RWPE1 (cell line): Measurements from ENCODE around the gene PPP2CA.
A peak's percentile ranks its signal among the peaks of the same experiment; 100 is the strongest.

ENCODE experiments used
- CTCF ChIA-PET: fragments of 350-600 bp; sonication (Branson Sonifier 250); formaldehyde crosslinking; extraction: SDS; loops from one replicate; lab custom pipeline; 2021; lab: Yijun Ruan, JAX
- POLR2A ChIA-PET: fragments of 400-600 bp; formaldehyde crosslinking; extraction: SDS; loops from one replicate; lab custom pipeline; 2020; ENCODE audit warnings: antibody characterized with exemption; ENCODE audit not compliant: low non-redundant PET; lab: Yijun Ruan, JAX
- DNase-seq: peaks from one replicate; pipeline ENCODE4 v3.0.0; 2012; ENCODE audit warnings: low spot score
- H3K27ac ChIP-seq: fragments of 450-650 bp; 2 replicates; pipeline ENCODE4 v1.5.1; 2017
- CTCF ChIP-seq: fragments of 450-650 bp; conservative IDR thresholded peaks from 2 replicates; pipeline ENCODE4 v1.5.1; 2017; ENCODE audit warnings: low read depth, mild to moderate bottlenecking

Gene PPP2CA

DNA sequence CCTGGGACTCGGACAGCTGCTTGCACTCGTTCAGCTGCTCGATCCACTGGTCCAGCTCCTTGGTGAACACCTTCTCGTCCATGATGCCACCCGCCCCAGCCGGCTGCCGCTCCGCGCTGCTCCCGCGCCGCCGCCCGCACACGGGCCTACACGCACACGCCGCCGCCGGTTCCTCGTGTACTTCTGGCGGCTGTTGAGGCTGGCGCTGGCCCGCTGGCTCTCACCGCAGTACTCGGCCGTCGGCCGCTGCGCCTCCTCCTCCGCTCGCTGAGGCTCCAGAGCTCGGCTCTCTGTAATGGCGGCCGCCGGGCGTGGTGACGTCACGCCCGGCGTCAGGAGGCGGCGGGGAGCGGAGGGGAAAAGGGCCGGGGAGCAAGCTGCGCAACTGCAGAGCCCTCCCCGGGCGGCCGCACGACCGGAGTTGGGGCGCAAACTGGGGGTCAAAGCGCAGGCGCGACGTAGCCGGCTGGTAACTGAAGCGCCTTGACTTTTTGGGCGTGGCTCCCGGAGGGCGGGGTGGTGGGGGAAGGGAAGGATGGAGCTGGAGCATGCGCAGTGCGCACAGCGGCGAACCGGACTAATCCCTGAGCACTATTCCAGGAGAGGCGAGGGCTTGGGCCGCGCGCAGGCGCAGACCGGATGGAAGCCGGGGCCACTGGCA, at the start of gene PPP2CA:
TSS of gene PPP2CA (minus strand) at position 294 of the 661 bp plus-strand sequence. CDS start at position 82, 212 bp downstream.
- ChIA-PET CTCF (interaction anchor here (0.7 to 3.3 kb wide), 4 partner anchors 19 to 256 kb away, joined by 3 to 23 read pairs (median 4); no protein-coding TSS in a partner anchor), POLR2A (interaction anchor here (0.6 to 1.2 kb wide), 8 partner anchors 10 to 513 kb away, joined by 3 to 8 read pairs (median 5); no protein-coding TSS in a partner anchor)
- no peak for TF ChIP-seq CTCF
- peak within 1 kb of the TSS; percentile 96 for H3K27ac ChIP-seq
- peak; percentile 98 for DNase-seq

DNA sequence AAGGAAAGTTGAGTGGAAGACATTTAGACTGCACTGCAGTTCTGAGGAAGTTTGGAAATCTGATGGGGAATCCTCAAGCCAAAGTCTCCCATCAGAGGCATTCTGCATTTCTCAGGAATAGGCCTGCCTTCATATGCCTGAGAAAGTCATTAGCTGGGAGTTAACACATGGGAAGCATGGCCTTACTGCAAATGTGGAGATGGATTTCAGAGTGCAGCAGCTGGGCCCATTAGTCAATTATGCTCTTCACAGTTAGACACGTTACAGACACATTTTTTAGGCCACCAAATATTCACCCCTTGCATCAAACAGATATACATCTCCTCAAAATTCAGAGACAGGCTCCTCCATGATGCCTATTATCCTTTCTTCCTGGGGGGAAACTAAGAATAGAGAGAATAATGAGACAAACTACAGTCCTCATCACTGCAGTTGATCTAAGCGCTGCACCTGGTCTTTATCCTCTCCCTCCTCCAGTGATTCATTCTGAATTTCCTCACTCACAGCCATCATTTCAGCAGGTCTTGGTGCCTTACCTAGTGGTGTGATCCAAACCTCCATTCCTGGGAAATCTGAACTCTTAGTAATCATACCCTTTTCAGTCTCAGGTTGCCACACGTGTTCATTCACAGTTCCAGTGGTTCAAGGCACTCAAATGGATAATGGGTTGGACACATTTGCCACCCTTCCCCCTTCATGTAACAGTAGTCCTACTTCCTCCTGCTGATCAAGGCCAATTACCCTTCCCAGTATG, 47.9 kb upstream of the PPP2CA start:
- DNase-seq = peak; percentile 30
- ChIA-PET CTCF (interaction anchor here (0.6 kb wide), 1 partner anchor 19 kb away, joined by 3 read pairs; no protein-coding TSS in a partner anchor), POLR2A (no interaction called here)
- H3K27ac ChIP-seq = no peak overlapping the region
- no peak for TF ChIP-seq CTCF

GRCh38 chr5:134271059-134271458, 45.2 kb upstream of the PPP2CA start:
- no peak for TF ChIP-seq CTCF
- CTCF ChIA-PET = no interaction called here
- POLR2A ChIA-PET = no interaction called here
- no peak for DNase-seq
- no peak overlapping the region for H3K27ac ChIP-seq

DNA sequence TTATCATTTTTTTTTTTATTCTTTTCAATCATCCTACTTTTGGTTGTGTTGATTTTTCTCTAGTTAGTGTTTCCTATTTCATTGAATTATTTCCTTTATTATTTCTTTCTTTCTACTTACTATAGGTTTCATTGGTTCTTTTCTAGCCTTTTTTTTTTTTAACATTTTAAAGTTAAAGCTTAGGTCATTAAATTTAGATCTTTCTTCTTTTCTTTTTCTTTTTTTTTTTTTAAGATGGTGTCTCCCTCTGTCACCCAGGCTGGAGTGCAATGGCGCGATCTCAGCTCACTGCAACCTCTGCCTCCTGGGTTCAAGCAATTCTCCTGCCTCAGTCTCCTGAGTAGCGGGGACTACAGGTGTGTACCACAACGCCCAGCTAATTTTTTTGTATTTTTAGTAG, 43.0 kb upstream of the PPP2CA start:
- DNase-seq = no peak
- ChIA-PET CTCF (interaction anchor here (0.7 kb wide), 1 partner anchor 11 kb away, joined by 5 read pairs; no protein-coding TSS in a partner anchor), POLR2A (interaction anchor here (0.6 kb wide), 1 partner anchor 578 kb away, joined by 3 read pairs; no protein-coding TSS in a partner anchor)
- no peak overlapping the region for H3K27ac ChIP-seq
- no peak for TF ChIP-seq CTCF

DNA sequence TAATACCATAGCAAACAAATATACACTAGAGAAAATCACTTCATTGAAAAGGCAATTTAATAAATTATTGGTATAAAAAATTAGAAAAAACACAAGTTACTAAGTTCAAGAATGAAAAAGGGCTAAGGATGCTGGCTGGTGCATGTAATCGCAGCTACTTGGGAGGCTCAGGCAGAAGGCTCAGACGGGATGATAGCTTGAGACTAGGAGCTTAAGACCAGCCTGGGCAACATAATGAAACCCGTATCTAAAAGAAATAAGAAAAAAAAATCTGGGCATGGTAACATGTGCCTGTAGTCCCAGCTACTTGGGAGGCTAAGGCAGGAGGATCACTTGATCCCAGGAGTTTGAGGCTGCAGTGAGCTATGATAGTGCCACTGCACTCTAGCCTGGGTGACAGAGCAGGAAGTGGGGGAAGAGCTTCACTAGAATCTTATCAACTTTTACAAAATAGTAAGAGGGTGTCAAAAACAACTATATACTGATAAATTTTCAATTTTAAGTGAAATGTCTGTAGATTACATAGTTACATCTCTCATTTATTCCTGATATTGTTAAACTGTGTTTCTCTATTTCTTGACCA, 42.2 kb upstream of the PPP2CA start:
- no peak for DNase-seq
- POLR2A ChIA-PET = interaction anchor here (0.6 kb wide), 1 partner anchor 579 kb away, joined by 3 read pairs; no protein-coding TSS in a partner anchor
- H3K27ac ChIP-seq = no peak overlapping the region
- CTCF ChIA-PET = interaction anchor here (0.6 to 1.0 kb wide), 4 partner anchors 9 to 1377 kb away, joined by 3 to 6 read pairs (median 4); no protein-coding TSS in a partner anchor
- TF ChIP-seq CTCF = no peak
